Measurements from ENCODE around the gene PCCA.

DNA sequence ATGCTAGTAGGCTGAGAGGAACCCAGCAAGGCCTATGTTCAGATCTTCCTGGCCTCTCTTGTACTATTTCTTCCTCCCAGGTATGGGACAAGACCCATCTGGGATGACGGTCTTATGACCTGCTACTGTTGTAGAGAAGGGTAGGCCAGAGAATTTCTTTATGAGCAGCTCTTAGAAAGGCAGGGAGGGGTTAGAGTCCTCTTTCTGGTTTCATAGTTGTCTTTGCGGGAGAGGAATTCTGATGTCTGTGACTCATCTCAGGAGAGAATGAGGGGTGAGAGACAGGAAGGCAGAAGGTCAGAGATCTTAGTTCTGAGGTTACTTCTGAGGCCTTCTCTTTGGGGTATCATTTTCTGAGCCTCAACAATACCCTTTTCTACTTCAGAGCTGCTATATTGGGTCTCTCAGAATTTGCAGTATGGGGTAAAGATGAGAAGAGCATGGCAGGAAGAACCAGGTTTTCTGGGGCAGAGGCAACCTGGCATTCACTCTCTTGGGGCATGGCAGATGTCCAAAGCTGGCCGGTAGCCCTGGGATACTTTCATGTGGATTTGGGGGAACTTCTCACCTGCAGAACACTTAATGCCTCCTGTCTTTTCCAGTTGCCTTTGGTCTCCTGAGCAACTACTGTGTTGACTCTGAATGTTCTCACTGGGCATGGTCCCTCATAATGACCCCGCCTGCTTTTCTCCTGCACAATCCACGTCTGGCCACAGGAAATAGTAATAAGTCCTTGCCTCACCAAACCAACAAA lies 345.3 kb downstream of the PCCA start:
- TF ChIP-seq, protein P1, sequence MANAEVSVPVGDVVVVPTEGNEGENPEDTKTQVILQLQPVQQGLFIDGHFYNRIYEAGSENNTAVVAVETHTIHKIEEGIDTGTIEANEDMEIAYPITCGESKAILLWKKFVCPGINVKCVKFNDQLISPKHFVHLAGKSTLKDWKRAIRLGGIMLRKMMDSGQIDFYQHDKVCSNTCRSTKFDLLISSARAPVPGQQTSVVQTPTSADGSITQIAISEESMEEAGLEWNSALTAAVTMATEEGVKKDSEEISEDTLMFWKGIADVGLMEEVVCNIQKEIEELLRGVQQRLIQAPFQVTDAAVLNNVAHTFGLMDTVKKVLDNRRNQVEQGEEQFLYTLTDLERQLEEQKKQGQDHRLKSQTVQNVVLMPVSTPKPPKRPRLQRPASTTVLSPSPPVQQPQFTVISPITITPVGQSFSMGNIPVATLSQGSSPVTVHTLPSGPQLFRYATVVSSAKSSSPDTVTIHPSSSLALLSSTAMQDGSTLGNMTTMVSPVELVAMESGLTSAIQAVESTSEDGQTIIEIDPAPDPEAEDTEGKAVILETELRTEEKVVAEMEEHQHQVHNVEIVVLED (CRISPR knock-in tag; IDR thresholded peaks at IDR 0.05; ENCODE audit: borderline replicate concordance) = no peak
- TF ChIP-seq, protein P2, sequence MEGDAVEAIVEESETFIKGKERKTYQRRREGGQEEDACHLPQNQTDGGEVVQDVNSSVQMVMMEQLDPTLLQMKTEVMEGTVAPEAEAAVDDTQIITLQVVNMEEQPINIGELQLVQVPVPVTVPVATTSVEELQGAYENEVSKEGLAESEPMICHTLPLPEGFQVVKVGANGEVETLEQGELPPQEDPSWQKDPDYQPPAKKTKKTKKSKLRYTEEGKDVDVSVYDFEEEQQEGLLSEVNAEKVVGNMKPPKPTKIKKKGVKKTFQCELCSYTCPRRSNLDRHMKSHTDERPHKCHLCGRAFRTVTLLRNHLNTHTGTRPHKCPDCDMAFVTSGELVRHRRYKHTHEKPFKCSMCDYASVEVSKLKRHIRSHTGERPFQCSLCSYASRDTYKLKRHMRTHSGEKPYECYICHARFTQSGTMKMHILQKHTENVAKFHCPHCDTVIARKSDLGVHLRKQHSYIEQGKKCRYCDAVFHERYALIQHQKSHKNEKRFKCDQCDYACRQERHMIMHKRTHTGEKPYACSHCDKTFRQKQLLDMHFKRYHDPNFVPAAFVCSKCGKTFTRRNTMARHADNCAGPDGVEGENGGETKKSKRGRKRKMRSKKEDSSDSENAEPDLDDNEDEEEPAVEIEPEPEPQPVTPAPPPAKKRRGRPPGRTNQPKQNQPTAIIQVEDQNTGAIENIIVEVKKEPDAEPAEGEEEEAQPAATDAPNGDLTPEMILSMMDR (CRISPR knock-in tag; IDR thresholded peaks at IDR 0.05) = no peak
- TF ChIP-seq KDM1A (CRISPR knock-in tag; IDR thresholded peaks at IDR 0.05) (no peak), CENPX (CRISPR knock-in tag; IDR thresholded peaks at IDR 0.05) (no peak), ZNF562 (CRISPR knock-in tag; IDR thresholded peaks at IDR 0.05; ENCODE audit: borderline replicate concordance) (no peak), KDM3A (CRISPR knock-in tag; IDR thresholded peaks at IDR 0.05; ENCODE audit: low read depth) (no peak), MYNN (CRISPR knock-in tag; IDR thresholded peaks at IDR 0.05; ENCODE audit: low read depth) (no peak), POLR2AphosphoS5 (IDR thresholded peaks at IDR 0.05; ENCODE audit: low read depth, low read length) (no peak), ZNF484 (CRISPR knock-in tag; IDR thresholded peaks at IDR 0.05; ENCODE audit: borderline replicate concordance, low read depth) (no peak), RARA (CRISPR knock-in tag; IDR thresholded peaks at IDR 0.05) (no peak)
- TF ChIP-seq, protein P3, sequence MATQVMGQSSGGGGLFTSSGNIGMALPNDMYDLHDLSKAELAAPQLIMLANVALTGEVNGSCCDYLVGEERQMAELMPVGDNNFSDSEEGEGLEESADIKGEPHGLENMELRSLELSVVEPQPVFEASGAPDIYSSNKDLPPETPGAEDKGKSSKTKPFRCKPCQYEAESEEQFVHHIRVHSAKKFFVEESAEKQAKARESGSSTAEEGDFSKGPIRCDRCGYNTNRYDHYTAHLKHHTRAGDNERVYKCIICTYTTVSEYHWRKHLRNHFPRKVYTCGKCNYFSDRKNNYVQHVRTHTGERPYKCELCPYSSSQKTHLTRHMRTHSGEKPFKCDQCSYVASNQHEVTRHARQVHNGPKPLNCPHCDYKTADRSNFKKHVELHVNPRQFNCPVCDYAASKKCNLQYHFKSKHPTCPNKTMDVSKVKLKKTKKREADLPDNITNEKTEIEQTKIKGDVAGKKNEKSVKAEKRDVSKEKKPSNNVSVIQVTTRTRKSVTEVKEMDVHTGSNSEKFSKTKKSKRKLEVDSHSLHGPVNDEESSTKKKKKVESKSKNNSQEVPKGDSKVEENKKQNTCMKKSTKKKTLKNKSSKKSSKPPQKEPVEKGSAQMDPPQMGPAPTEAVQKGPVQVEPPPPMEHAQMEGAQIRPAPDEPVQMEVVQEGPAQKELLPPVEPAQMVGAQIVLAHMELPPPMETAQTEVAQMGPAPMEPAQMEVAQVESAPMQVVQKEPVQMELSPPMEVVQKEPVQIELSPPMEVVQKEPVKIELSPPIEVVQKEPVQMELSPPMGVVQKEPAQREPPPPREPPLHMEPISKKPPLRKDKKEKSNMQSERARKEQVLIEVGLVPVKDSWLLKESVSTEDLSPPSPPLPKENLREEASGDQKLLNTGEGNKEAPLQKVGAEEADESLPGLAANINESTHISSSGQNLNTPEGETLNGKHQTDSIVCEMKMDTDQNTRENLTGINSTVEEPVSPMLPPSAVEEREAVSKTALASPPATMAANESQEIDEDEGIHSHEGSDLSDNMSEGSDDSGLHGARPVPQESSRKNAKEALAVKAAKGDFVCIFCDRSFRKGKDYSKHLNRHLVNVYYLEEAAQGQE (IDR thresholded peaks at IDR 0.05; ENCODE audit: borderline replicate concordance in 1 of 2, low read depth in 1 of 2, low read length in 2 of 2) = no peak
- TF ChIP-seq, protein P4, sequence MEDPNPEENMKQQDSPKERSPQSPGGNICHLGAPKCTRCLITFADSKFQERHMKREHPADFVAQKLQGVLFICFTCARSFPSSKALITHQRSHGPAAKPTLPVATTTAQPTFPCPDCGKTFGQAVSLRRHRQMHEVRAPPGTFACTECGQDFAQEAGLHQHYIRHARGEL (CRISPR knock-in tag; IDR thresholded peaks at IDR 0.05) = no peak
